Stimulated activated CD4-positive, alpha-beta T cell treated with anti-CD3 and anti-CD28 coated beads, Interleukin-12 subunit alpha, Interleukin-12 subunit beta, amount 100 ng/mL, for 48 hours (primary cell): ENCODE measurements around the gene MYH11.

ENCODE experiments used
- DNase-seq, 3 donors: peaks; one replicate each; pipeline ENCODE4 v3.0.0-alpha.2; 2020; ENCODE audit warnings: low read depth in 2 of 3, low spot score in 1 of 3

Gene MYH11

DNA sequence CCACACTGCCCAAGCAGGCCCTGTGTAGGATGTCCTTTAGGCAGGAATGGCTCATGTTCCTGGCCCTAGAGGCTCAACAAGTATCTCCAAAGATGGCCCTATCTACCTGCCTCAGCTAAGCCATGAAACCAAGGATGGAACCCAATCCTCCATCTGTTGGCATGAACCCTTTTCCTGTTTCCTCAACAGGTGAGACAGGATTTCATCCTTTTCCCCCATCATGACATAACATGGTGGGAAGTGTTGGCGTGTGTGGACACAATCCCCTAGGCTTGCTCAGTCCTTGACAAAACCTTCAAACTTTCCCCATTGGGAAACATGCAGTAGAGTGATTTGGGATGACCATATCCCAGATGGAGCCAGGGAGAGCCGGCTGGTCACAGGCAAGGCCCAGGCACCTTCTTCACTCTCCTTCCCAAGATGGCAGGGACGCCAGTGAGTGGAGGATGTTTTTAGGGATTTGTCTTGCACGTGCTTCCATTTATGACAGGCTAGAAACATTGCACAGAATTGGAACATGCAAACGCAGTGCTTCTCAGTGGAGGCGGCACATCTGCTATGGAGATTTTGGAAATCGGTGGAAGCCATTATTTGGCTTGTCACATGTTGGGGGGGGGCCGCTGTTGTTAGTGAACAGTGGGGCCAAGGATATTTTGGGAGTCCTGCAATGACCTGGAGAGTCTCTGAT, 77.0 kb downstream of the MYH11 start:
- no peak for DNase-seq

DNA sequence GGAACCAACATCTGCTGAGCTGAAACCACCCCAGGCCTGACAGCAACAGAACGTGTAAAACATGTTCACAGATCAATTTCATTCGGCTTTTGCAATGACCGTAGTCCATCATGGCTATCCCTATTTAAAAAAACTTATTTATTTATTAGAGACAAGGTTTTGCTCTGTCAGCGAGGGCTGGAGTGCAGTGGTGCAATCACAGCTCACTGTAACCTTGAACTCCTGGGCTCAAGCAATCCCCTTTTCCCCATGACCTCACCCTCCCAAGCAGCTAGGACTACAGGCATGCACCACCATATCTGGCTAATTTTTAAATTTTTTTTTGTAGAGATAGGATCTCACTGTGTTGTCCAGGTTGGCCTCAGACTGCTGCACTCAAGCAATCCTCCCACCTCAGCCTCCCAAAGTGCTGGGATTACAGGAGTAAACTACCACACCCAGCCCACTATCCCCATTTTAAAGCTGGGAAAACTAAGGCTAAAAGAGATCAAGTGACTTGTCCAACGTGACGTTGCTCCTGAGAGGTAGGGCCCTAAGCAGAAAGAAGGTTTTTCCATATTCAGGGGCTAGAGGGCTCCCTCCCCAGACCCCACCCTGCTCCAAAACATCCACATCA, 77.7 kb downstream of the MYH11 start:
- DNase-seq = no peak

DNA sequence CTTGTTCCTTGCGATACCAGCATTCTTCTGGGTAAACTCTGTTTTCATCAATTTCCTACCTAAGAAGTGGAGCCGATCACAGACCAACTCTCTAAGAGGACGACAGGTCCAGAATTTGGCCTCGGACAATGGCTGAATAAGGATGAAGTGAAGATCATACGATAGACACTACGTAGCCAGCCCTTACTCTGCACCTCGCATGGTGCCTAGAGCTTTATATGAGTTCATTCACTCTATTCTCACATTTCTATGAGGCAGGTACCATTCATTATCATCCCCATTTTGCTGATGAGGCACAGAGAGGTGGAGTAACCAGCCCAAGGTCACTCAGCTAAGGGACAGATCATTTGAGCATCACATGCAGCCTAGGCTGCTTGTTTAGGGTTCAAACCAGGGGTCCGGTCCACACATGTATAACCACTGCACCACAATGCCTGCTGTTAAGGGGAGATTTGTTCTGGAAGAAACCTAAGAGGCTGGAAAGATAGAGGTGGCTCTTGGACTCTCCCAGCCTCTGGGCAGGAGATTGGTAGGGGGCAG, 78.6 kb downstream of the MYH11 start:
- DNase-seq = no peak

DNA sequence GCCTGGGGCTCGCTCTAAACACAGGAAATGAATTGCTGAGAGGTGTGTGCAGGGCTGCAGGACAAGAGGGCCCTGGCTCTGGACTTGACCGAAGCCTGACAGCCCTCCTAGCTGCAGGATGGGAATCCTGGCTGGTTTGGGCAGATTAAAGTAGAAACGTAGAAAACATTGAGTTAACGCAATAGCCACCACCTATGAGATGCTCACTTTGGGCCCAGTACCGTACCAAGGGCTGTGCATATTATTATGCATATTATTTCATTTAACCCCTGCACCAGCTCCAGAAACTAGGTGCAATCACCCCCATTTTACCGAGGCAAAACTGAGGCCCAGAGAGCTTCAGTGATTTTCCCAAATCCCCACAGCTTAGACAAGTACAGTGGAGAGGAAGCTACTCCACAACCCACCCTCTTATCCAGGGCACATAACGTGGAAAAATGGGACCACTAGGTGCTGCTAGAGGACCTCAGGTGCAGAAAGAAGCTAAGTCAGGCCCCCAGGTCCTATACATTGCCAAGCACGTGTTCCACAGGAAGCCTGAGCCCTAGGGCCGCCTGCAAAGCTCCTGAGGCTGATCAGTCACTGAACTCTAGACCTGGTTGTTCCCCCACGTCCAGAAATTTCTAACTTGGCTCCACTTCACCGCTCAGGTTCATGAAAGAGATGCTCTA, 79.2 kb downstream of the MYH11 start:
- no peak for DNase-seq

DNA sequence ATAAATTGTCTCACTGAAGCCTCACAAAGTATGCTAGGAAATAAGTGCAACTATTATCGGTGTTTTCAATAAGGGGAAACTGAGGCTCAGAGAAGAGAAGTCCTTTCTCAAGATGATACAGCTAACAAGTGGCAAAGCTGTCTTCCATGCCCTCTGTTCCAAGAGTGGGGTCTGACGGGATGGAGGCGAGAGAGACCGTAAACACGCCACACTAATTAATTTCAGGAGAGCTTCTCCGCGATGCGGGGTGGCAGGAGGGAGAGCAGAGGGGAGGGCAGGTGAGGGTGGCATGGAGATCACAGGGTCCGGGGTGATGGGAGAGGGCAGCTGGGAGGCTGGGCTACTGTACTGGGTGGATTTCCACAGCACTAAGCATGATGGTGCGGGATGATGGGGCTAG, 80.3 kb downstream of the MYH11 start:
- DNase-seq = no peak

DNA sequence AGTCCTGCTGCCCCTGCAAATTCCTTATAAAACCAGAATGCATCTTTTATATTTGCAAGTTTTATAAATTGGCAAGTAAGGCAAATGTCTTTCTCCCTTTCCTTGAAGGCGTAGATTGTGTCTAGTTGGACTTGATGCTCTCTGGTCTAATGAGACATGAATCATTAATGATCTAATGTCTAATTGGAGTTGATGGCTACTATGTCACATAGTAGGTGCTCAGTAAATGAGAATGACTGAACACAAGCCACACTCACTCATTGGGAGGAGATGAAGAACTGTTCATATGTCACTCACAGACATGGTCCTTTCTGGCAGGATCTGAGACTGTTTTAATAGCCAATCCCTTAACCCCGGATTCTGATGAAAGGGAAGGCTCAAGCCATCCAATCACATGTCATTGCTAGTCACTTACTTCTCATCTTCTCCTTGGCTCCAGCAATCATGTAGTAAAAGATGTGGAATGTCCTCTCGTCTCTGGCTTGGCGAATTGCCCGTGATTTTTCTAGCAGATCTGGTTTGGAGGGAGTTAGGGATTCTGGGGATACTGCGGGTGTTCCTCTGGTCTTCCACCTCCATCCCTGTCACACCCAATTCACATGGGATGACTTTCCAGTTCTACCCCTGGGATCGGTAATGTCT, 81.0 kb downstream of the MYH11 start:
- DNase-seq = no peak

DNA sequence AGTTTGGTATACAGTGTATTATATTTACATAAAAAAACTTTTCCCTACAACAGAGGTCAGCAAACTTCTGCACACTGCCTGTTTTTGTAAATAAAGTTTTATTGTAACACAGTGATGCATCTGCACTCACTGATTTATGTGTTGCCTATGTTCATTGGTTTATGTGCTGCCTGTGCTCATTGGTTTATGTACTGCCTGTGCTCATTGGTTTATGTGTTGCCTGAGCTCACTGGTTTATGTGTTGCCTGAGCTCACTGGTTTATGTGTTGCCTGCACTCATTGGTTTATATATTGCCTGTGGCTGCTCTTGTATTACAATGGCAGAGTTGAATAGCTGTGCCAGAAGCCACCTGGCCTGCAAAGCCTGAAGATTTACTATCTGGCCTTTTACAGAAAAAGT, 81.6 kb downstream of the MYH11 start:
- DNase-seq = no peak

DNA sequence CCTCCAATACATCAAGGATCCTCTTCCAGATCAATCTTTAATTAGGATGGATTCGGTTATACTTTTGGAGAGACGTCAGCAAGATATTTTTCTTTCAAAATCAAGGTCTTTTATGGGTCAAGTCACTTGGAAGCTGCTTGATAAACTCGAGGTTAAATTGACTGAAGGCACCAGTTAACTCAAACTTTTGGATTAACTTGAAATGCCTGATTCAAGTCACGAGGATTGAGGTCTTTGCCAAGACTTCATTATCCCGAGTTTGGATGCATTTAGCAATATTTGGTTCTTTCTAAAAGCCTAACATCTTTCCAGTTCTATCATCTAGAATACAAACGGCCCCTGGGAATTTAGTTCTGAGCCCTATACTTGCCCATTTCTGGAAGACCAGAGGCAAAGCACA, 82.9 kb downstream of the MYH11 start:
- no peak for DNase-seq

DNA sequence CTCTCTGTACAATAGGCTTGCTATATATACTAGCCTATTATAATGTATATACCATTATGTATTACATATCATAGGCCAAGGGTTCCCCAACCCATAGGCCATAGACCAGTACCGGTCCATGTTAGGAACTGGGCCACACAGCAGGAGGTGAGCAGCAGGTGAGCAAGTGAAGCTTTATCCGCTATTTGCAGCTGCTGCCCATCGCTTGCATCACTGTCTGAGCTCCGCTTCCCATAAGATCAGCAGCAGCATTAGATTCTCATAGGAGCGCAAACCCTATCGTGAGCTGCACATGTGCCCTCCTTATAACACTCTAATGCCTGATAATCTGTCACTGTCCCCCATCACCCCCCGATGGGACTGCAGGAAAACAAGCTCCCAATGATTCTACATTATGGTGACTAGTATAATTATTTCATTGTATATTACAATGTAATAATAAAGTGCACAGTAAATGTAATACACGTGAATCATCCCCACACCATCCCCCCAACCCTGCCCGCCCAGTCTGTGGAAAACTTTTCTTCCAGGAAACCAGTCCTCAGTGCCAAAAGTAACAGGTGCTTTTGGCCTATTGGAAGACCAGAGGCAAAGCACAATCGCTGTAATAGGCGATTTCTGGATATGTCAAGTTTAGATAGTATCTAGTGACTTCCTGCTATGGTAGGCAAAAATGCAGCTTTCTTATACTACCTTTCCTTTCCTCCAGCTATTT, 84.1 kb downstream of the MYH11 start:
- no peak for DNase-seq

DNA sequence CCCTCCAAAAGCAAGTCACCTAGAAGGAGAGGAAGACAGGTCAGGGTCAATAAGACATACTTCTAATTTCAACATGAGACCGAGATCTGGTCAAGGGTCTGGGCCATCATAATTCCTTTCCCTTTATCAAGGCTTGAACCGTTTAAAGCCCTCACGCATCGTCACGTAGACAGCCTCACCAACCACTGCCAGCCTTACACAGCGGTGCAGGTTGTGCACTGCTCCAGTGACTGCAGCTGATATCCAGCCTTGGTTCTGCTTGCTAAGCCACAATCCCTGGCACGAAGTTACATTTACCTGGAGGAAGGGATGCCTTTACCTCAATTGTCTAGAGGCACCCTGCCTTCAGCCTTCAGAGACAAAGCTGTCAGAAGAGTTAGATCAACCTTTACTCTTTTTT, 85.1 kb downstream of the MYH11 start:
- no peak for DNase-seq

DNA sequence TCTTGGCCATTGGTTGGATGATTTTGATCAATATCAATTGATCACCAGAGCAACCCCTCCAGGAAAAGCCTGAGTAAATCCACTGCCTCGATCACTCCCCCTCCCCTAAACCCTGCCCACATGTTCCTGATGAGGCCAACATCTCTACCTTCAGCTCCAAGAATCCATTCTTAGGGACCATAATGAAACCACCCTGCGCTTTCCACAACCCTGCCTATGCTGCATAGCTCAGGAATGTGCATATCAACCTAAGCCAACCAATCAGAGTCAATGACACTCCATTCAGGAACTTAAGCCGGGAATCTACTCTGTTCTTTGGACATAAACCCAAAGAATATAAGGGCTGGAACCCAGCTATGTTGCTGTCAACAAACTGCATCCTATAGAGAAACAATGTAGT, 86.3 kb downstream of the MYH11 start:
- DNase-seq = no peak

DNA sequence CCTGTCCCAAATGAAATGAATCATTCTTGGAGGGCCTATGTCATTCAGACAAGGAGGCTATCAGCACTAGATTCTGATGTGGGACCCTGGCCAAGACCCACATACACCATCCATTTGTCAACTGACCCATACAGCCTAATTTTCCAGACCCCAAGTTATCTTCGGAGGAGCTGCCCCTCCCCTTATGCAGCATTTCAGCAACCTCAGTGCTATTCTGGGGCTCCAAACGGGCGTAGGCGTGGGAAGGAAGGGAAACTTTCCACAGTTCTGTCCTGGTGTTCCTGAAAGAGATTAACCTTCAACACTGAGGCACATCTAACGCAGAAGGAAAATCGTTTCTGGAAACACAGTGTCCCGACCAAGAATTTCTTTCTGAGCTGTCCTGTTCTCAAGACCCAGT, 86.7 kb downstream of the MYH11 start:
- no peak for DNase-seq

DNA sequence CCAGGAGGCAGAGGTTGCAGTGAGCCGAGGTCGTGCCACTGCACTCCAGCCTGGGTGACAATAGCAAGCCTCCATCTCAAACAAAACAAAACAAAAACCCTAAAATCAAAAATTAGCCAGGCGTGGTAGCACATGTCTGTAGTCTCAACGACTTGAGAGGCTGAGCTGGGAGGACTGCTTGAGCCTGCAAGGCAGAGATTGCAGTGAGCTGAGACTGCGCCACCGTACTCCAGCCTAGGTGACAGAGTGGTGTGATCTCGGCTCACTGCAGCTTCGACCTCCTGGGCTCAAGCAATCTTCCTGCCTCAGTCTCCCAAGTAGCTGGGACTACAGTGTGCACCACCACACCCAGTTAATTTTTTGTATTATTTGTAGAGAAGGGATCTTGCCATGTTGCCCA, 87.6 kb downstream of the MYH11 start:
- no peak for DNase-seq

DNA sequence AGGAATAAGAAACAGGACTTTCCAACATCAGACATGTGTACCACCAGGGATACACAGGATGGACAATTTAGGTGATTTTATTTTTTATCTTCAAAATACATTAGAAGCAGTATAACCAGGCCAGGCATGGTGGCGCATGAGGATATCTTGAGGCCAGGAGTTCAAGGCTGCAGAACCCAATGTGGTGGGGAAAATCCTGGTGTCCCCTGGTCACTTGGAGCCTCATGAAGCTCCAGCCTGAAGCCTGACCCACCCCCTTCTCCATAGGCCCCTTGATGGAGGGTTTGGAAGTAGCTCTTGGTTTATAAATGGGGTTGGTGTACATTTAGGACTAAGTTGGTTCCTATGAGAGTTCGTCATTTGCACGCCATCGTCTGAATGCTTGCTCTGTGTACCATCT, 88.6 kb downstream of the MYH11 start:
- DNase-seq = no peak

DNA sequence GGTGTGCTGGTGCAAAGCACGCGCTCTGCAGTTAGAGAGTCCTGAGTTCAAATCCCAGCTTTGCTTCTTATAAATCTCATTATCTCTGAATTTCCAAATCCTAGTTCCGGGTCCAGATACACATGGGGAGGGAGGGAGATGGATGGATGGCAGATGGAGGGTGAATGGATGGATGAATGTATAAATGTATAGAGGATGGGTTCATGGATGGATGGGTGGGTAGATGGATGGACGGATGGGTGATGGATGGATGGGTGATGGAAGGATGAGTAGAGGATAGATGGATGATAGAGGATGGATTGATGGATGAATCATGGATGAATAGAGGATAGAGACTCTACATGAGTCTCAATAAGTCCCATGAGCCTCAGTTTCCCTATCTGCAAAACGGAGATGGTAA, 89.9 kb downstream of the MYH11 start:
- no peak for DNase-seq

DNA sequence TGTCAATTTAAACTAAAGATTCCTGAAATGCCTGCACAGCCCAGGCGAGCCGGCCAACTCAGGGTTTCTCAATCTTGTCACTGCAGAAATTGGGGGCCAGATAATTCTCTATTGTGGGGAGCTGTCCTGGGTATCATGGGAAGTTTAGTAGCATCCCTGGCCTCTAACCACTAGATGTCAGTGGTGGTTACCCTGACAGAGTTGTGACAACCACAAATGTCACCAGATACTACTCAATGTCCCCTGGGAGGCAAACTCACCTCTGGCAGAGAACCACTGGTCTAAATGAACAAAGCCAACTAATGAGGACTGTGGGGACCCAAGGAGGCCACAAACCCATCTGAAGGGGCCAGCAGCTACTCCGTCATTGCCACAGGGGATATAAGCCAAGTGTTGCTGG, 90.9 kb downstream of the MYH11 start:
- peak in 1 of 3 donors; percentile 22 for DNase-seq

DNA sequence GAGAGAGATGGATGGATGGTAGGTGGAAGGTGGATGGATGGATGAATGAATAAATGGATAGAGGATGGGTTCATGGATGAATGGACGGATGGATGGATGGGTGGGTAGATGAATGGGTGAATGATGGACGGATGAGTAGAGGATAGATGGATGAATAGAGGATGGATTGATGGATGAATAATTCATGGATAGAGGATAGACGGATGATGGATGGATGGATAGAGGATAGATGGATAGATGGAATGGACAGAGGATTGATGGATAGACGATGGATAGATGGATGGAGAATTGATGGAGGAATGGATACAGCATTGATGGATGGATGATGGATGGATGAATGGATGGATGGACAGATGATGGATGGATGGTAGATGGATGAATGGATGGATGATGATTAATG, 91.7 kb downstream of the MYH11 start:
- no peak for DNase-seq

DNA sequence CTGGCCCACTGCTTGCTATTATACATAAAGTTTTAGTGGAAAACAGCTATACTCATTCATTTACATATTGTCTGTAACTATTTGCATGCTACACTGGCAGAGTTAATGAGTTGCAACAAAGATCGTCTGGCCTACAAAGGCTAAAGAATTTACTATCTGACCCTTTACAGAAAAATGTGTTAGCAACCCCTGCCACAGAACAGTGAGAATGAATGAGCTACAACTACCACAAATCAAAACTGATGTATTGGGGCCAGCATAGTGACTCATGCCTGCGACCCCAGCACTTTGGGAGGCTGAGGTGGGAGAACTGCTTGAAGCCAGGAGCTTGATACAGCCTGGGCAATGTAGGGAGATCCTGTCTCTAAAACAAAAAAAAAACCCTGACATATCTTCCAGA, 92.7 kb downstream of the MYH11 start:
- no peak for DNase-seq

DNA sequence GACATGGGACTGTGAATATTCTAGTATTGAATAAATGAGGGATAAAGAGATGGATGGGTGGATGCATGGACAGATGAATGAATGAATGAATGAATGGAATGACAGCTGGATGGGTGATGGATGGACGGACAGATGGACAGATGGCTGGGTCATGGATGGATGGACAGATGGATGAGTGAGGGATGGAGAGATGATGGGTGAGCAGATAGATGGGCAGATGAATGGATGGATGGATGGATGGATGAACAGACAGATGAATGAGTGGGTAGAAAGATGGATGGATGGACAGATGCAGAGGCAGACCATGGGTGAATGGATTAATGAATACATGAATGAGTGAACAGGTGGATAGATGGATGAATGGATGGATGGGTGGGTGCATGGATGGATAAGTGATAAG, 96.7 kb downstream of the MYH11 start:
- no peak for DNase-seq

DNA sequence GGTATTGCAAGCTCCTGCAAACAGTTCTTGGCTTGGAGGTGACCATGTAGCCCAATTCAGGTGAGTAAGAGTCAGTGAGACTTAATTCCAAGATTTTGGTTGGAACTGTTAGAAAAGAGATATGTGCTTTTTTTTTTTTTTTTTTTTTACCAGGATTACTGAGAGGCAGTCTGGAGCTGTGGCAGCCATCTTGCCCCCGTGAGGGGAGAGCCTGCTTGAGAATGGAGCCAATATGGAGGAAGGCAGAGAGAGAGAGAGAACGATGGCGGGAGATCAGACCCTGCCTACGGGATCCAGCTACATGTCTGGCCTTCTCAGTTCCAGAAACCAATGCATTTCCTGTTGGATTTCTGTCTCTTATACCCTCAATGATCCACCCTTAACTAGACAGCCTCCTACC, 97.8 kb downstream of the MYH11 start:
- DNase-seq = no peak

DNA sequence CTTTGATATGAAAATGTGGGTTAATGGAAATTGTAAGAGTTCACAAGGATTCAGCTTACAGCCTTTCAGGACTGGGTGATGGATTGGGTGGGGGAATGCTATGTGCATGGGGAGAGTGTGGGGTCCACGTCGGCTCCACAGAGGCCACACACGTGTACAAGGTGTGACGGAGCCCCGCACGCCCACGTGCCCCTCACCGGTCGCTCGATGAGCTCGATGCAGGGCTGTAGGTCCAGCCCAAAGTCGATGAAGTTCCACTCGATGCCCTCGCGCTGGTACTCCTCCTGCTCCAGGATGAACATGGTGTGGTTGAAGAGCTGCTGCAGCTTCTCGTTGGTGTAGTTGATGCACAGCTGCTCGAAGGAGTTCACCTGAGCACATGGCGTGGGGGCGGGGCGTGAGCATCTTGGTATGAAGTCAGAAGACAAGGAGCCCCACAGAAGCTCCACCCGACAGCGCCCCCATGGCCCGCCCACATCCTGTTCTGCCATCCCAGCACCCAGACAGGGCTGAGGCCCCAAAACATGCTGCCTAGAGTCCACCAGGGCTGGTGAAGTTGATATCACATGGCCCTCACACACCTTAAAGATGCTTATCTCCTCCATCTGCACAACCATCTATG, 99.1 kb downstream of the MYH11 start:
- no peak for DNase-seq
